ENCODE data around the gene DROSHA. TPM values are rescaled to one million over a fixed set of nuclear protein-coding genes. Genes with fewer than 3 reads are reported as not detected.

Gene DROSHA
- total and polyA plus RNA-seq, 2 of the 8 experiments (the other 6 are each of a cell fraction or from before 2014, with no cell fraction given): 65.9 to 122 TPM

GRCh38 chr5:31427013-31427723, 104.7 kb downstream of the DROSHA start:
- TF ChIP-seq EGR1 (IDR thresholded peaks at IDR 0.05; ENCODE audit: borderline replicate concordance, low read depth, low read length) (no peak), ZNF274 (IDR thresholded peaks at IDR 0.05; ENCODE audit: borderline replicate concordance, extremely low read depth, low read length) (no peak), CREB1 (IDR thresholded peaks at IDR 0.05) (no peak)
- Histone ChIP-seq H3K14ac (ENCODE audit: insufficient read length) (no peak overlapping the region), H3K9ac (replicated peaks in 1 of 4; ENCODE audit: extremely low read depth in 1 of 4, low read depth in 3 of 4, low read length in 3 of 4) (no peak overlapping the region; a peak in 1 of 7 replicates), H4K91ac (replicated peaks; ENCODE audit: insufficient read length, low read length) (no peak overlapping the region), H2AFZ (ENCODE audit: low read length) (no peak overlapping the region), H4K8ac (ENCODE audit: extremely low read depth, insufficient read depth, low read length) (peak overlapping the region; percentile 38; the same call in 1 of the 2 replicates), H2AK5ac (ENCODE audit: low read depth, low read length) (no peak overlapping the region), H3K4ac (replicated peaks; ENCODE audit: insufficient read length, low read depth, low read length) (no peak overlapping the region), H2BK20ac (ENCODE audit: low read length) (no peak overlapping the region), H4K5ac (ENCODE audit: insufficient read length, low read depth, low read length) (no peak overlapping the region), H2BK15ac (ENCODE audit: low read length) (no peak overlapping the region), H4K20me1 (replicated peaks in 1 of 2; ENCODE audit: control insufficient read depth in 1 of 2, insufficient read depth in 2 of 2, low read length in 2 of 2) (no peaks in the 10 kb centered on the region), H3K36me3 (ENCODE audit: control insufficient read depth in 2 of 4, insufficient read depth in 4 of 4, low read length in 3 of 4) (peaks cover 0 to 13% (median 6%) of the 10 kb centered on the region in 4 experiments; a peak in 7 of 8 replicates), H3K23me2 (ENCODE audit: low read depth, low read length) (no peaks in the 10 kb centered on the region), H3K4me2 (ENCODE audit: insufficient read depth in 1 of 2, low read depth in 2 of 2, low read length in 2 of 2) (no peak overlapping the region), H3K4me1 (replicated peaks in 1 of 4; ENCODE audit: control insufficient read depth in 3 of 4, insufficient read depth in 4 of 4, low read length in 3 of 4) (peaks cover 0 to 10% (median 7%) of the 10 kb centered on the region in 4 experiments; a peak in 5 of 7 replicates), H2BK120ac (replicated peaks; ENCODE audit: low read depth, low read length) (no peak overlapping the region), H3K27ac (ENCODE audit: low read depth, low read length) (peak overlapping the region; percentile 44; the same call in 1 of the 2 replicates), H2BK5ac (ENCODE audit: low read depth, low read length) (no peak overlapping the region), H3K79me2 (ENCODE audit: control insufficient read depth in 1 of 2, insufficient read depth in 2 of 2, low read length in 2 of 2) (no peaks in the 10 kb centered on the region), H3K18ac (ENCODE audit: extremely low read depth, low read length) (no peak overlapping the region), H3K9me3 (ENCODE audit: insufficient read depth in 2 of 2, low read depth in 1 of 2, low read length in 1 of 2) (no peaks in the 10 kb centered on the region), H3K27me3 (replicated peaks in 1 of 4; ENCODE audit: control insufficient read depth in 3 of 4, extremely low read depth in 1 of 4, insufficient read depth in 3 of 4, low read length in 3 of 4) (no peaks in the 10 kb centered on the region), H3K23ac (ENCODE audit: insufficient read length) (no peak overlapping the region), H3K79me1 (ENCODE audit: low read depth, low read length) (no peaks in the 10 kb centered on the region), H3K56ac (replicated peaks; ENCODE audit: insufficient read length, low read depth, low read length) (no peak overlapping the region), H2BK12ac (ENCODE audit: low read depth, low read length) (no peak overlapping the region), H3K4me3 (ENCODE audit: extremely low read depth in 1 of 4, insufficient read depth in 2 of 4, low read depth in 3 of 4, low read length in 4 of 4) (no peak overlapping the region)
- WGBS, 2 experiments (ENCODE audit: extremely low coverage in 1 of 2, insufficient coverage in 1 of 2, insufficient read length in 1 of 2, insufficient replicate concordance in 2 of 2, low coverage in 1 of 2, low lambda C conversion rate in 2 of 2, missing lambda C conversion rate in 1 of 2): 85% methylated on average over 4 of the region's 4 CpGs; no CpG with 5 or more reads in 1 of the 2 experiments
- no peak for FAIRE-seq
- ChIA-PET POLR2A (ENCODE audit: partially characterized antibody) (interaction anchor here (1.5 kb wide), 1 partner anchor 8 kb away, joined by 3 read pairs; no protein-coding TSS in a partner anchor), CTCF (ENCODE audit: partially characterized antibody) (interaction anchor here (1.1 kb wide), 1 partner anchor 193 kb away, joined by 3 read pairs; no protein-coding TSS in a partner anchor)
- DNase-seq (ENCODE audit: low read depth in 1 of 2, low spot score in 2 of 2): no peak

All from H1 (cell line).